ENCODE data around the gene ADCY5.

ADCY5 gene

GRCh38 chr3:123404391-123404790, 44.5 kb downstream of the ADCY5 start:
- no peak overlapping the region for H3K4me3 ChIP-seq (ENCODE audit: control insufficient read depth, low read depth, low read length)
- TF ChIP-seq CTCF (IDR thresholded peaks at IDR 0.05; ENCODE audit: control insufficient read depth, insufficient read depth, low read depth, low read length, missing control alignments) = no peak
- DNase-seq (ENCODE audit: low read depth) = no peak

GRCh38 chr3:123401836-123402530, 46.9 kb downstream of the ADCY5 start:
- H3K4me3 ChIP-seq (ENCODE audit: control insufficient read depth, low read depth, low read length) = no peak overlapping the region
- DNase-seq (ENCODE audit: low read depth) = no peak
- no peak for TF ChIP-seq CTCF (IDR thresholded peaks at IDR 0.05; ENCODE audit: control insufficient read depth, insufficient read depth, low read depth, low read length, missing control alignments)

- DNase-seq (ENCODE audit: low read depth) = no peak
- TF ChIP-seq CTCF (IDR thresholded peaks at IDR 0.05; ENCODE audit: control insufficient read depth, insufficient read depth, low read depth, low read length, missing control alignments) = no peak
- no peak overlapping the region for H3K4me3 ChIP-seq (ENCODE audit: control insufficient read depth, low read depth, low read length)
These were observed 48.7 kb downstream of the ADCY5 start for GRCh38 chr3:123400169-123400568.

GRCh38 chr3:123399653-123400052, 49.2 kb downstream of the ADCY5 start:
- DNase-seq (ENCODE audit: low read depth) = no peak
- TF ChIP-seq CTCF (IDR thresholded peaks at IDR 0.05; ENCODE audit: control insufficient read depth, insufficient read depth, low read depth, low read length, missing control alignments) = no peak
- no peak overlapping the region for H3K4me3 ChIP-seq (ENCODE audit: control insufficient read depth, low read depth, low read length)

- H3K4me3 ChIP-seq (ENCODE audit: control insufficient read depth, low read depth, low read length) = no peak overlapping the region
- TF ChIP-seq CTCF (IDR thresholded peaks at IDR 0.05; ENCODE audit: control insufficient read depth, insufficient read depth, low read depth, low read length, missing control alignments) = no peak
These were observed 50.7 kb downstream of the ADCY5 start for GRCh38 chr3:123397921-123398785.

GRCh38 chr3:123397050-123397590, 51.8 kb downstream of the ADCY5 start:
- TF ChIP-seq CTCF (IDR thresholded peaks at IDR 0.05; ENCODE audit: control insufficient read depth, insufficient read depth, low read depth, low read length, missing control alignments) = no peak
- H3K4me3 ChIP-seq (ENCODE audit: control insufficient read depth, low read depth, low read length) = no peak overlapping the region

More at GRCh38 chr3:123397921-123398785, 50.7 kb downstream of the ADCY5 start:
- DNase-seq (ENCODE audit: low read depth) = no peak

More at GRCh38 chr3:123397050-123397590, 51.8 kb downstream of the ADCY5 start:
- no peak for DNase-seq (ENCODE audit: low read depth)

All from AG09309 (cell line).